Subcutaneous abdominal adipose tissue (tissue), 5 donors: ENCODE measurements around the gene EMCN.
"Not testable (repeated sequence)": the region's sequence is repeated elsewhere in the genome, so short reads cannot be mapped to it uniquely, and the experiment has no call there.

Source experiments
- H3K27ac ChIP-seq: one replicate; pipeline ENCODE4 v1.7.0; 2013; ENCODE audit warnings: low read depth, mild to moderate bottlenecking, inconsistent platforms, low read length, moderate library complexity
- H3K27me3 ChIP-seq, 5 donors: one replicate each; pipeline ENCODE4 v1.7.0; 2013; ENCODE audit warnings: low read length in 5 of 5, inconsistent platforms in 1 of 5; ENCODE audit not compliant: control insufficient read depth in 5 of 5, insufficient read depth in 4 of 5
- H3K36me3 ChIP-seq, 5 donors: one replicate each; pipeline ENCODE4 v1.7.0; 2013; ENCODE audit warnings: low read length in 5 of 5; ENCODE audit not compliant: control insufficient read depth in 5 of 5, insufficient read depth in 5 of 5
- H3K4me1 ChIP-seq, 5 donors: one replicate each; pipeline ENCODE4 v1.7.0; 2013; ENCODE audit warnings: low read length in 5 of 5, mild to moderate bottlenecking in 3 of 5, moderate library complexity in 1 of 5; ENCODE audit not compliant: control insufficient read depth in 5 of 5, insufficient read depth in 5 of 5
- H3K4me3 ChIP-seq, 5 donors: one replicate each; pipeline ENCODE4 v1.7.0; 2013; ENCODE audit warnings: low read length in 5 of 5, low read depth in 1 of 5
- H3K9ac ChIP-seq, 5 donors: one replicate each; pipeline ENCODE4 v1.7.0; 2013; ENCODE audit warnings: low read length in 5 of 5, mild to moderate bottlenecking in 4 of 5, moderate library complexity in 3 of 5
- H3K9me3 ChIP-seq, 5 donors: one replicate each; pipeline ENCODE4 v1.7.0; 2013; ENCODE audit warnings: low read length in 5 of 5; ENCODE audit not compliant: control insufficient read depth in 5 of 5
- donor health status: healthy.
- donor health status: healthy.
- donor health status: healthy.
- donor health status: healthy.
- donor health status: healthy.

The EMCN gene

DNA sequence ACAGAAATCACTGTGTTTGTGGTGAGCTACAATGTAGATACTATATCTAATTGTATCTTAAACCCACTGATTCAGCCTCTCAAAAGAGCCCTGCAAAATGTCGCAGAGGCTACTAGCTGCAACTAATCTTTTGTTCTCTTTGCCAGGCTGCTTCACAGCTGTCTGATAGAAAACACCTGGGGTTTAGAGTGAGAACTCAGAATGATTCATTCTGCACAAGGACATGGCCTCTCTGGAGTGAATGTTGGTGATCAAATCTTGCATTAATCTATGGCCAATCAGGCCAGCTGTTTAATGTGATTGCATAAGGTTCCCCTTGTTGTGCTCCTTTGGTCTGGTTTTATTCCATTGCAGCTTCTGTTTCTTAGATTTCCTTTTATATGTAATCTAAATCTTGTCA, 100.3 kb downstream of the EMCN start:
- Histone ChIP-seq H3K4me3 (no peak overlapping the region), H3K36me3 (no peaks in the 10 kb centered on the region), H3K9me3 (no peaks in the 10 kb centered on the region), H3K27me3 (no peaks in the 10 kb centered on the region), H3K4me1 (peaks cover 0 to 8% (median 4%) of the 10 kb centered on the region in 5 donors), H3K9ac (no peak overlapping the region), H3K27ac (no peak overlapping the region)

DNA sequence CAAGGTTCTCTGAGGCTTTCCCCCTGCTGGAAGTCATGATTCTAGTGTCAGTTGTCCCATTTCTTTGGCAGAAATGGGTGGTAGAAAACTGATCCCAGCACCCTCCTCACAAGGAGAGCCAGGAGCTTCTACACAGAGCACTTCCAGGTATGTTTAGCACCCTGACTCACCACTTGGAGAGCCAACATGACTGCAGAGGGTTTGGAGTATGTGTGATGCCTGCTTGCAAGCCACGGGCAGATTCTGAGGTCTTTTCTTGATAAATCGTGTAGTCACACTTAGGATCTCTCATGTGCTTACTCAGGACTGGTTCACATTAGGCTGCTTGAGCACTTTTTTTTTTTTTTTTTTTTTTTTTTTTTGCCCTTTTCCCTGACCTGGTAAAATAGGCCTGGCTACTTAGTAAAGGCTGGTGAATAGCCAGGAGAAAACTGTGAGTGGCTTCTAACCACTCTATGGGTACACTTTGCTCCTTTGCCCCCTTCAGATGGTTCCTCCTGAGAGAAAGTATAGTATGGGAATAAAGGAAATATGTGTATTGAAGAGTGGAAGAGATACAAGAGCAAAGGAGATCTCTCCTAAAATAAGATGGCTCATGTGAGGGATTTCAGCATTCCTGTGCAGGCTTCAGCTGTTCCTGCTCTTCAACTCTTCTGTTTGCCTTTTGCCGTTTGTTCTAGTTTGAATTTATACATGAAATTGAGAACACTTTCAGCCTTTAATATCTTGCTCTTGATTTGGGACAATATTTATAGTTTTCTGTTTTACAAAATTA, 103.6 kb downstream of the EMCN start:
- no peaks in the 10 kb centered on the region for H3K9me3 ChIP-seq
- no peaks in the 10 kb centered on the region for H3K27me3 ChIP-seq
- H3K4me3 ChIP-seq, result no peak overlapping the region
- no peaks in the 10 kb centered on the region for H3K4me1 ChIP-seq
- peaks cover 0 to 9% (median 0%) of the 10 kb centered on the region in 5 donors for H3K36me3 ChIP-seq
- no peak overlapping the region for H3K9ac ChIP-seq
- H3K27ac ChIP-seq, result no peak overlapping the region

DNA sequence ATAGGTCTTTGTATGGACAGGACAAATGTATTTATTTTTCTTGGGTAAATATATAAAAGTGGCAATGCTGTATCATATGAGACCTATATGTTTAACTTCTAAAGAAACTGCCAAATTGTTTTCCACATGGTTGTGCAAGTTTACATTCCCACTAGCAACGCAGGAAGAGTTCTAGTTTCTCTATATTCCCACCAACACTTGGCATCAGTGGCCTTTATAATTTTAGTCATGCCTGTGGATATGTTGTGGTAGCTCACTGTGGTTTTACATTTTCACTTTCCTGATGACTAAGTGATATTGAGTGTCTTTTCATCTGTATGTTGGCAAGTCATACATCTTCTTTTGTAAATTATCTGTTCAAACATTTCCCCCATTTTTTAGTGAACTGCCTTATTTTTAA, 126.0 kb downstream of the EMCN start:
- Histone ChIP-seq H3K9ac (no peak overlapping the region), H3K36me3 (no peaks in the 10 kb centered on the region), H3K9me3 (no peaks in the 10 kb centered on the region), H3K4me1 (no peaks in the 10 kb centered on the region), H3K4me3 (no peak overlapping the region), H3K27ac (no peak overlapping the region), H3K27me3 (no peaks in the 10 kb centered on the region)

DNA sequence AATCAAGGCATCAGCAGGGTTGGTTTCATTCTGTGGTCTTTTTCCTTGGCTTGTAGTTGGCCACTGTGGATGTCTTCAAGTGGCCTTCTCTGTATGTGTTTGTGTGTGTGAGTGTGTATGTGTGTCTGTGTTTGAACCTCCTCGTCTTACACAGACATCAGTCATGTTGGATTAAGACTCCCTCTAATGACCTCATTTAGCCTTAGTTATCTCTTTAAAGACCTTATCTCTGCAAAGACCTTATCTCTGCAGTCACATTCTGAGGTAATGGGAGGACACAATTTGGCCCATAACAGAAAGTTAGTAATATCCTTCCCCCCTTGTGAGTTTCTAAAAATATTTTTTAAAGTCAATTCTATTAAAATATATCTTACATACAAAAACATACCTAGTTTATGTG, 126.7 kb downstream of the EMCN start:
- H3K9ac ChIP-seq, result no peak overlapping the region
- H3K4me1 ChIP-seq, result no peaks in the 10 kb centered on the region
- H3K27ac ChIP-seq, result no peak overlapping the region
- H3K4me3 ChIP-seq, result no peak overlapping the region
- H3K36me3 ChIP-seq, result no peaks in the 10 kb centered on the region
- no peaks in the 10 kb centered on the region for H3K27me3 ChIP-seq
- H3K9me3 ChIP-seq, result no peaks in the 10 kb centered on the region

DNA sequence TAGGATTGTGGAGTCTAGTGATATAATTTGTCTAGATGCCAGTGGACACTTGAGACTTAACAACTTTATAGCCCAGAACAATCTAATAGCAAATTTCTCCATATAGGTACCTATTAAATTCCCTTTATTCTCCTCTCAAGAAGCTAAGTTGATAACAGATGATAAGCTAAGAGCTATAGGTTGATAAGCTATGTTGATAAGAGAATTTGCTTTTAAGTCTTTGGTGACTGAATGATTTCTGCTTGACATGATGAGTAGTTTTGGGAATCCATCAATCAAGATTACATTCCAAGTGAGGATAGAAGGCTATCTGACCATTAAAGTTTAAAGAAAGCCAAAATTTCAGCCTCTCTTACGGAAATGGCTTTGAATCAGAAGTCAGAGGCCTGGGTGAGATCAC, 131.6 kb downstream of the EMCN start:
- Histone ChIP-seq H3K9me3 (no peaks in the 10 kb centered on the region), H3K9ac (no peak overlapping the region), H3K27me3 (no peaks in the 10 kb centered on the region), H3K36me3 (no peaks in the 10 kb centered on the region), H3K4me3 (no peak overlapping the region), H3K4me1 (no peaks in the 10 kb centered on the region), H3K27ac (no peak overlapping the region)

DNA sequence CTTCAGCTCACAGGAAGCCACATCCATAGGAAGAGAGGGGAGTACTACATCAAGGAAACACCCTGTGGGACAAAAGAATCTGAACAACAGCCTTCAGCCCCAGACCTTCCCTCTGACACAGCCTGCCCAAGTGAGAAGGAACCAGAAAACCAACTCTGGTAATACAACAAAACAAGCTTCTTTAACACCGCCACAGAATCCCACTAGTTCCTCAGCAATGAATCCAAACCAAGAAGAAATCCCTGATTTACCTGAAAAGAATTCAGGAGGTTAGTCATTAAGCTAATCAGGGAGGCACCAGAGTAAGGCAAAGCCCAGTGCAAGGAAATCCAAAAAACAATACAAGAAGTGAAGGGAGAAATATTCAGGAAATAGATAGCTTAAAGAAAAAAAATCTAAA, 137.4 kb downstream of the EMCN start:
- not testable (repeated sequence) for H3K36me3 ChIP-seq, H3K4me1 ChIP-seq, H3K4me3 ChIP-seq, H3K9me3 ChIP-seq, H3K27me3 ChIP-seq, H3K27ac ChIP-seq, H3K9ac ChIP-seq

DNA sequence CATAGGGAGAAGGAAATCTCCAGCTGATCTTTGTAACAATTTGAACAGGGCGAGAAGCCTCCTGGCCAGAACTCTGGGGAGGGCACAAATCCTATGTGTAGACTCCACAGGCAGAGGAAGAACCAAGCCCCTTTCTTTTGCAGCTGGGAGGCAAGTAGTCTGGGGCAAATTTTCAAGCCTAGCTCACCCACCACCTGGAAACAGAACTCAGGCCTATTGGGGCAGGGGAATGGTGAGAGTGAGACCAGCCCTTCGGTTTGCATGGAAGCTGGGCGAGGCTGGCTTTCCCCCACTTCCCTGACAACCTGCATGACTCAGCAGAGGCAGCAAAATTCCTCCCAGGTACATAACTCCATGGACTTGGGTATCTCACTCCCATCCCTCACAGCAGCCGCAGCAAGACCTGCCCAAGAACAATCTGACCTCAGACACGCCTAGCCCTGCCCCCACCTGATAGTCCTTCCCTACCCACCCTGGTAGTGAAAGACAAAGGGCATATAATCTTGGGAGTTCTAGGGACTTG, 138.2 kb downstream of the EMCN start:
- no peak overlapping the region for H3K9ac ChIP-seq

DNA sequence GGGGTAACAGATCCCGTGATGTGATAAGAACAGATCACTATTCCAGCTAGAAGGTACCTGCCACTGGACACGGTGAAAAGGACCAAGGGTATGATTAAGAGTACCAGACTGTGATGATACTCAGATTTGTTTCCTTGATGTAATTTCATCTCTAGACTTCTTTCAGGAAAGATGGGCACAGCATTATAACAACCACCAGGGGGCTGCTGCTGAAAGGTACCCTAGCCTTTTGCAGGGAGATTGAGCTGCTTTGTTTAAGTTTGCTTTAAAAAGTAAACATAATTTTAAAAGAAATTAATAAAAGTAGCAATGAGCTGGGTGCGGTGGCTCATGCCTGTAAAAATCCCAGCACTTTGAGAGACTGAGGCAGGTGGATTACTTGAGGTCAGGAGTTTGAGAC, 145.4 kb downstream of the EMCN start:
- no peak overlapping the region for H3K27ac ChIP-seq
- H3K27me3 ChIP-seq, result no peaks in the 10 kb centered on the region
- H3K9ac ChIP-seq, result no peak overlapping the region
- H3K9me3 ChIP-seq, result no peaks in the 10 kb centered on the region
- H3K4me1 ChIP-seq, result no peaks in the 10 kb centered on the region
- H3K4me3 ChIP-seq, result no peak overlapping the region
- no peaks in the 10 kb centered on the region for H3K36me3 ChIP-seq

More for the DNA sequence above, 138.2 kb downstream of the EMCN start:
- Histone ChIP-seq H3K27me3 (no peaks in the 10 kb centered on the region), H3K36me3 (no peaks in the 10 kb centered on the region), H3K27ac (no peak overlapping the region), H3K9me3 (no peaks in the 10 kb centered on the region), H3K4me3 (no peak overlapping the region), H3K4me1 (no peaks in the 10 kb centered on the region)

DNA sequence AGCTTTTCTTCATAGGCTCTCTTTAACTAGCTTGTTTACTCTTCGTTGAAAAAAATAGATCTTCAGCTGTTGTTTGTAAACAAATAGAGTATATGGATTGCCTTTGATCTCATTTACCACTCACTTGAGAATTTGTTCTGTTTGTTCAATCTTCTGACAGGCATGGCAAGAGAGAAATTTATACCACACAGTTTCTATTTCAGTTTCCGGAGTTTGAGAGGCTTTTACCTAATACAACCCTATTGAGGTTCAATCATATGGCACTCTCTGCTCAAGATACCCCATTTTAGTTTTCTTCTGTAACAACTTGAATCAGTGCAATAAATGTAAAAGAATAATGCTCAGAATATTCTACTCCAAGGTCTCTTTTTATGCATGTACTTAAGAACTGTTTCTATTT, 148.0 kb downstream of the EMCN start:
- Histone ChIP-seq H3K9ac (no peak overlapping the region), H3K36me3 (no peaks in the 10 kb centered on the region), H3K27me3 (no peaks in the 10 kb centered on the region), H3K9me3 (no peaks in the 10 kb centered on the region), H3K4me1 (no peaks in the 10 kb centered on the region), H3K27ac (no peak overlapping the region), H3K4me3 (no peak overlapping the region)

DNA sequence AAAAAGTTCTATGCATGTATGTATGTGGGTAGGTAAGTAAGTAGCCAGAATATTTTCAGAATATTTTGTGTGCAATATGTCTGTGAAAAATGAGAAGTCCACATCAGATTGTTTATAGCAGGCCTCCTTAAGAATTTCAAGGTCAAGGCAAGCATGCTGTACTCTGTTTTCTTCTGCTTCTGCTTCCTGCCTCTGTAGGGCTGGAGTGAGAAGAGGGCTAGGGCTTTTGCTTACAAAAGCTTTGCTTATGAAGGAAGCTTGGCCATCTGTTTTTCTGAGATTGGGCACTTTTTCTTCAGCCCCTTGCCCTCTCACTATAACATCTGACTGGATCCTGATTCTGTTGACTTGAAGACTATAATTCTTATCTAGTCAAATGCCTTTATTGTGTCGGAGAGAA, 150.4 kb downstream of the EMCN start:
- Histone ChIP-seq H3K36me3 (no peaks in the 10 kb centered on the region), H3K4me1 (no peaks in the 10 kb centered on the region), H3K27ac (no peak overlapping the region), H3K27me3 (no peaks in the 10 kb centered on the region), H3K4me3 (no peak overlapping the region), H3K9ac (no peak overlapping the region), H3K9me3 (no peaks in the 10 kb centered on the region)
